ENCODE results near the gene CPT1B.
"Not testable (repeated sequence)": the region's sequence is repeated elsewhere in the genome, so short reads cannot be mapped to it uniquely, and the experiment has no call there.

CPT1B gene

DNA sequence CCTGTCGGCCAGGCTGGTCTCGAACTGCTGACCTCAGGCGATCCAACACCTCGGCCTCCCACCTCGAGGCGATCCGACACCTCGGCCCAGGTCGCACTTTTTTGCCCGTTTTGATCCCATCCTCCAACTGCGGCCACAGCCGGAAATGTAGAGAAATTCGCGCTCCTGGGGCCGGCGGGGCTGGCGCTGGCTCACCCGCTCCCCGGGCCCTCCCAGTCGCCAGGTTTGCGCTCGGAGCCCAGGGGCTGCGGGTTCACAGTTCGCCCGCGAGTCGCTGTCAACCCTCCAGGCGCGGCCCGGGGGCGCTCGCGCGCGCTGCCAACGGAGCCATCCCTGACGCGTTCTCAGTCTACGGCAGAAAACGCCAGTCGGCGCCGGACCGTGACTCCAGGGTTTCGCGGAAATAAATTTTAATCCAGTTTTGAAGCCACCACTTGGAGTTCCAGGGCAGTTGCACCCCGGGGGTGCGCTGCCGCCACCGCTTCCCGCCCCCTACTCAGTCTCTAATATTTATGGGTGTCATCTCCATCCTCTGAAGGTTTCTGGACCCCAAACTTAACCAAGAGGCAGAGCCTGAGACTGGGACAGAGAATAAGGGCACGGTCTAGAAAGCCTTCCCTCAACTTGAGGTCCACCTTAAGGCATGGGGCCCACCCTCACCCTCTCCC, 34.0 kb downstream of the CPT1B start:
- DNase-seq: peak; percentile 74

DNA sequence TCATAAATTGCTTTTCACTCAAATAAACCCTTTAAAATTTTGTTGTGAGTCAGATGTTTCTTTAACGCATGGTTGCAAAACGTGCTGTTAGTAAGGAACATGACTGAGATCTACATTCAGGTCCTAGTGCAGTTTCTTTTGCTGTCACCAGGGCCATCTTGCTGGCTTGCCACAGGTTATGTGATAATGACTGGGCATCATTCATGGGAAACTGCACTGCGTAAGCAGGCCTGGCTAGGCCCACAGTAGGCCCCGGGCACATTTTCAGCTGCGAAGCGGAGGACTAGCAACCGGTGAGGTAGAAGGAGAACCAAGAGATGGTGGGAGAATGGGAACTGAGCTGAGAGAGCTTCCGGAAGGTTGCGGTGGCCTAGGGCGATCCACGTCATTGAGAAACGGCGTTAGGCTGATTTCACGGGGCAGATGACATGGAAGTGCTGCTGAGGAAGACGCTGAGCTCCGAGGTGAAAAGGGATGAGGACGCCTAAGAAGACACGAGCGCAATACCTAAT, 35.8 kb downstream of the CPT1B start:
- DNase-seq: no peak

GRCh38 chr22:50541667-50542026, 36.6 kb downstream of the CPT1B start:
- not testable (repeated sequence) for DNase-seq

- DNase-seq: no peak
Measured at GRCh38 chr22:50540381-50540780, 37.8 kb downstream of the CPT1B start.

- no peak for DNase-seq
Measured at GRCh38 chr22:50537765-50538164, 40.5 kb downstream of the CPT1B start.

DNA sequence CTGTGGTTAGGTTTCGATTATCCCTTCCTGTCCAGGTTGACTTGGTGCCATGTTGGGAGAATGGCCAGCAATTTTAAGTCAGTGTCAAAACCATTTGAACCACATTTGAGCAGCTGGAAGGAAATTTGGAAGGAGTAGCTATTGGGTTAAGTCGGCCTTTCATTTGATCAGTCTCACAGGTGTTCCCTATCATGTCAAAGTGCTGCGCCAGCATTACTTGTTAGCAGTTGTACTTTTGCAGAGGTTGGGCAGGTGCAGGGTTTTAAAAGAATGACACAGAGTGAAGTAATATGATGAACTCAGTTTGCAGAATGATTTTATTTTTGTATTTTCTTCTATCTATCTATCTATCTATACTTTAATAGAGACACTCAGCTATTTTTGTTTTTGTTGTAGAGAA, 42.0 kb downstream of the CPT1B start:
- no peak for DNase-seq

DNA sequence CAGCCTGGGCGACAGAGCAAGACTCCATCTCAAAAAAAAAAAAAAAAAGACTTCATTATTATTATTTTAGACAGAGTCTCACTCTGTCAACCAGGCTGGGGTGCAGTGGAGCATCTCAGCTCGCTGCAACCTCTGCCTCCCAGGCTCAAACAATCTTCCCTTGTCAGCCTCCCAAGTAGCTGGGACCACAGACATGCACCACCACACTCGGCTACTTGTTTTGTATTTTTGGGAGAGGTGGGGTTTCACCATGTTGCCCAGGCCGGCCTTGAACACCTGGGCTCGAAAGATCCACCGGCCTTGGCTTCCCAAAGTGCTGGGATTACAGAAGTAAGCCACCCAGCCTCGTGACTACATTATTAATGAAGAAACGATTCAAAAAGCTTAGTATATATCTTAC, 43.1 kb downstream of the CPT1B start:
- DNase-seq: no peak

GRCh38 chr22:50533856-50534711, 44.1 kb downstream of the CPT1B start:
- DNase-seq: not testable (repeated sequence)

DNA sequence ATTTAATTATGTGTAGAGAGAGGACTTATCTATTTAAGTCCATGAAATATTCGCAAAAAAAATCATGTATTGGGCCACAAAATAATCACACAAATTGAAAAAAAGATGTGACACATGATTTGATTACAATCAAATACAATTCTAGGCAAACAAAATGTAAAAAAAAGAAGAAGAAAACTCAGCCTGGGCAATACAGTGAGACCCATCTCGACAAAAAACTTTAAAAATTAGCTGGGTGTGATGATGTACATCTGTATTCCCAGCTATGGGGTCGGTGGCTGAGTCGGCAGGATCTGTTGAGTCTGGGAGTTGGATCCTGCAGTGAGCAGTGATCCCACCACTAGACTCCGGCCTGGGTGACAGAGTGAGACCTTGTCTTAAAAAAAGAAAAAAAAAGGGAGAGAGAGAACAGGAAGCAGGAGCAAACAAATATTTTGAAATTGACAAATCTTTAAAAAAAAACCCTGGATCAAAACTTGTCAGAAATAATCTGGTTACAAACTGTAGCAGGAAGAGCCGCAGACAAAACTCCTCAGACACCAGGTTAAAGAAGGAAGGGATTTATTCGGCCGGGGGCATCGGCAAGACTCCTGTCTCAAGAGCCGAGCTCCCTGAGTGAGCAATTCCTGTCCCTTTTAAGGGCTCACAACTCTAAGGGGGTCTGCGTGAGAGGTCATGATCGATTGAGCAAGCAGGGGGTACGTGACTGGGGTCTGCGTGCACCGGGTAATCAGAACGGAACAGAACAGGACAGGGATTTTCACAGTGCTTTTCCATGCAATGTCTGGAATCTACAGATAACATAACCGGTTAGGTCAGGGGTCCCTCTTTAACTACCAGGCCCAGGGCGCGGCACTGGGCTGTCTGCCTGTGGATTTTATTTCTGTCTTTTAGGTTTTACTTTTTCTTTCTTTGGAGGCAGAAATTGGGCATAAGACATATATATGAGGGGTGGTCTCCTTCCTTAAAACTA, 45.1 kb downstream of the CPT1B start:
- no peak for DNase-seq

DNA sequence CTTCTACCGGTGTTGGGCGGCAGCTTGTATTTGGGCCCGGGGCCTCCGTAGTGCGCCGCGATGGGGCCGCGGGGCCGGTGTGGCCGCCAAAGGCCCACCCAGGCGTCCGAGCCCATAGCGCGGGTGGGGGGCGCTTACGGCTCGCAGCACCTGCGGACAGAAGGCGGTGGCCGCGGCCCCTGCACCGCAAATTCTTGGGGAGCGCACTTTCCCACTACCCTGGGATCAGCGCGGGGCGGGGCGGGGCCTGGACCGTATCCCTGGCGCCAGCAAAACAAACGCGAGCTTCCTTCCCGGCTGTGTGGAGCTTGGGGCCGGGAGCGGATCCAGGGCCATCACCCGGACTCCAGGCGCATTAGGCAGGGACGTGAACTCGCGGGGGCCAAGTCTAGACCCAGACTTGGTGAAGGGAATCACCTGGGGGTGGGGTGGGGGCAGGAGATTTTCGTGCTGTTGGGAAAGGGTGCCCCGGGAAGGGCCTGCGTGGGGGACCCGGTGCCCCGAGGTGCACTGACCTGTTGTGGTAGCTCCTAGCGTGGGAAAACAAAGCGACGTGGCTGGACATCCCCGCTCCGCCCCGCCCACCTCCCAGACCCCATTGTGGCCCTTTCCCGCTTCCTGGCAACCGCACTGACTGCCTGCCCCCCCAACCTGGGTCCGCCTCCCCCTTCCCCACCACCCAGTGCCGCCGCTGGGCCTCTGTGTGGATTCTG, 46.1 kb downstream of the CPT1B start:
- no peak for DNase-seq

- DNase-seq: peak; percentile 34
Measured at GRCh38 chr22:50531546-50531961, 46.7 kb downstream of the CPT1B start.

- peak; percentile 62 for DNase-seq
Measured at GRCh38 chr22:50530877-50531545, 47.2 kb downstream of the CPT1B start.

- DNase-seq: no peak
Measured at GRCh38 chr22:50530580-50530876, 47.7 kb downstream of the CPT1B start.

GRCh38 chr22:50529897-50530579, 48.2 kb downstream of the CPT1B start, which contains the start of gene TYMP:
TYMP (minus strand) TSS chr22:50530012; CDS start chr22:50529709, 303 bp downstream.
- peak; percentile 53 for DNase-seq

GRCh38 chr22:50529416-50529896, 48.8 kb downstream of the CPT1B start:
- no peak for DNase-seq

- no peak for DNase-seq
Measured at GRCh38 chr22:50528682-50529415, 49.4 kb downstream of the CPT1B start.

- no peak for DNase-seq
Measured at GRCh38 chr22:50527921-50528681, 50.1 kb downstream of the CPT1B start.

- no peak for DNase-seq
Measured at GRCh38 chr22:50526834-50527801, 51.1 kb downstream of the CPT1B start.

Measured in effector CD4-positive, alpha-beta T cell (primary cell).